ENCODE measurements around the gene PLPP1.

DNA sequence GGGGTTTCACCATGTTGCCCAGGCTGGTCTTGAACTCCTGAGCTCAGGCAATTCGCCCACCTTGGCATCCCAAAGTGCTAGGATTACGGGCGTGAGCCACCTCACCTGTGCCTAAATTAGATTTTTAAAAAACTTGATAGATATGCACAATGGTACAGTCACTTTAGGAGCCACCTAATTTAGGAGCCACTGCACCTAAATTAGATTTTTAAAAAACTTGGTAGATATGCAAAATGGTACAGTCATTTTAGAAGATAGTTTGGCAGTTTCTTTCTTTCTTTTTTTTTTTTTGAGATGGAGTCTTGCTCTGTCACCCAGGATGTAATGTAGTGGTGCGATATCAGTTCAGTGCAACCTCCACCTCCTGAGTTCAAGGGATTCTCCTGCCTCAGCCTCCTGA is 37.8 kb upstream of the PLPP1 start:
- TF ChIP-seq CREB1 (CRISPR knock-in tag; IDR thresholded peaks at IDR 0.05; ENCODE audit: low read depth) (no peak), STAT1 (IDR thresholded peaks at IDR 0.05; ENCODE audit: unreplicated experiment) (no peak), CTCF (conservative IDR thresholded peaks at IDR 0.05; ENCODE audit: low read depth in 2 of 2) (no peak), EZH2 (IDR thresholded peaks at IDR 0.05; ENCODE audit: low read depth, unreplicated experiment) (no peak)
- TF ChIP-seq, protein P1, sequence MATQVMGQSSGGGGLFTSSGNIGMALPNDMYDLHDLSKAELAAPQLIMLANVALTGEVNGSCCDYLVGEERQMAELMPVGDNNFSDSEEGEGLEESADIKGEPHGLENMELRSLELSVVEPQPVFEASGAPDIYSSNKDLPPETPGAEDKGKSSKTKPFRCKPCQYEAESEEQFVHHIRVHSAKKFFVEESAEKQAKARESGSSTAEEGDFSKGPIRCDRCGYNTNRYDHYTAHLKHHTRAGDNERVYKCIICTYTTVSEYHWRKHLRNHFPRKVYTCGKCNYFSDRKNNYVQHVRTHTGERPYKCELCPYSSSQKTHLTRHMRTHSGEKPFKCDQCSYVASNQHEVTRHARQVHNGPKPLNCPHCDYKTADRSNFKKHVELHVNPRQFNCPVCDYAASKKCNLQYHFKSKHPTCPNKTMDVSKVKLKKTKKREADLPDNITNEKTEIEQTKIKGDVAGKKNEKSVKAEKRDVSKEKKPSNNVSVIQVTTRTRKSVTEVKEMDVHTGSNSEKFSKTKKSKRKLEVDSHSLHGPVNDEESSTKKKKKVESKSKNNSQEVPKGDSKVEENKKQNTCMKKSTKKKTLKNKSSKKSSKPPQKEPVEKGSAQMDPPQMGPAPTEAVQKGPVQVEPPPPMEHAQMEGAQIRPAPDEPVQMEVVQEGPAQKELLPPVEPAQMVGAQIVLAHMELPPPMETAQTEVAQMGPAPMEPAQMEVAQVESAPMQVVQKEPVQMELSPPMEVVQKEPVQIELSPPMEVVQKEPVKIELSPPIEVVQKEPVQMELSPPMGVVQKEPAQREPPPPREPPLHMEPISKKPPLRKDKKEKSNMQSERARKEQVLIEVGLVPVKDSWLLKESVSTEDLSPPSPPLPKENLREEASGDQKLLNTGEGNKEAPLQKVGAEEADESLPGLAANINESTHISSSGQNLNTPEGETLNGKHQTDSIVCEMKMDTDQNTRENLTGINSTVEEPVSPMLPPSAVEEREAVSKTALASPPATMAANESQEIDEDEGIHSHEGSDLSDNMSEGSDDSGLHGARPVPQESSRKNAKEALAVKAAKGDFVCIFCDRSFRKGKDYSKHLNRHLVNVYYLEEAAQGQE (IDR thresholded peaks at IDR 0.05; ENCODE audit: unreplicated experiment) = no peak
